ENCODE results near the gene TEP1.

- TF ChIP-seq CTCF (IDR thresholded peaks at IDR 0.05) (no peak), POLR2A (IDR thresholded peaks at IDR 0.05) (no peak)
Measured at GRCh38 chr14:20458031-20458789, 44.9 kb upstream of the TEP1 start.

Measured in Peyer's patch (tissue), 4 donors.